Measurements from ENCODE around the gene SETMAR. TPM values are rescaled to one million over a fixed set of nuclear protein-coding genes. Genes with fewer than 3 reads are reported as not detected.

The SETMAR gene
- total and polyA plus RNA-seq, 2 of the 13 experiments (the other 11 are each of a cell fraction or from before 2014, with no cell fraction given), result 7.0 to 16.7 TPM

DNA sequence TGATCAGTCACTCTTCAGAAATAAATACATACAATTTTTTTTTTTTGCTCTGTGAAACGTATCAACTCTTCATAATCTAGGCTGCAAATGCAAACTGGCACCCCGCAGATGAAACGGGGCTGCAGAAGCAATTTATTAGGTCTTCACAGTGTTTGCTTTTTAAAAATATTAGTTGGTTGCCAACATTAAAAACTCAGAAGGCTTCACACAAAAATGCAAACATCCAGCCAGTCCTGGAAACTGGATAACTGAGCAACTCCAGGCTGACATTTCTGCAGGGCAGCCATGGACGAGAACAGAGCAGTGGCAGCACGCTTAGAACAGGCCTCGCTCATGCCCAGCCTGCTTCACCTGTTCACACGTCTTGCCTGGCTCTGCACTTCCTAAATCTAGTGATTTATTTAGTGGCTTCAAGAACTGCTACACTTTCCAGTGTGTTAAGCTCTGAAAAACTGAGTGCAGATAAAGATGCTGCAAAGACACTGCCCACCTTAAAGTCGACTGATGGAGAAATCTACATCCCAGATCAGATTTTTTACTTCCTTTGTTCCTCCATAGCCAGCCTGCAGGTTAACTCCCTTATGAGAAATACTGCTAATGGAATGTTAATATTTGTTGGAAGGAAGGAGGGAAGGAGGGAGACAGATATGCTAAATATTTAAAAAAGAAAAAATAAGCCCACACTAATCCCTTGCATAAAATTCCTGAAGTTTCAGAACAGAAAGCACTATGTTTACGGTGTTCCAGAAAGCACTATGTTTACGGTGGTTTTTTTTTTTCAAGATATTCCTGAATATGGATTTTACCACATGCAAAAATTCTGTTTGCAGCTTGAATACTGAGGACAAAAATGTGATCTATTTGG is 53.6 kb downstream of the SETMAR start:
- Histone ChIP-seq H2AFZ (ENCODE audit: low read length) (no peak overlapping the region), H3K4me1 (ENCODE audit: insufficient read depth, low read length) (peaks cover 22% of the 10 kb centered on the region), H3K36me3 (replicated peaks in 1 of 2; ENCODE audit: control insufficient read depth in 1 of 2, insufficient read depth in 2 of 2, low read length in 2 of 2) (peaks cover 0 to 7% of the 10 kb centered on the region in 2 experiments; a peak in 2 of 5 replicates), H3K79me2 (ENCODE audit: insufficient read depth, low read length) (no peaks in the 10 kb centered on the region), H4K20me1 (ENCODE audit: insufficient read depth, low read length) (no peaks in the 10 kb centered on the region), H3K9ac (ENCODE audit: insufficient read depth, low read depth, low read length) (no peak overlapping the region), H3K9me3 (ENCODE audit: low read length) (no peaks in the 10 kb centered on the region), H3K27me3 (ENCODE audit: control insufficient read depth in 1 of 2, insufficient read depth in 2 of 2, low read length in 2 of 2) (no peaks in the 10 kb centered on the region), H3K27ac (ENCODE audit: extremely low read length, insufficient read depth, low read length) (no peak overlapping the region), H3K4me3 (replicated peaks in 1 of 3; ENCODE audit: insufficient read depth in 1 of 3, low read depth in 2 of 3, low read length in 3 of 3) (no peak overlapping the region), H3K4me2 (ENCODE audit: low read depth, low read length) (no peak overlapping the region)
- ChIA-PET POLR2A (no interaction called here), CTCF (ENCODE audit: low intra/inter-chr PET ratio, low total read pairs) (no interaction called here)
- in situ Hi-C loops (cut with HindIII; ENCODE audit: extremely low pct_ligation_motif_present, low pct_unique_long_range_greater_than_20kb), result loop anchor here (10.0 kb wide), 1 partner anchor 218 kb away; no protein-coding TSS in a partner anchor
- ATAC-seq (no peak), DNase-seq (ENCODE audit: low spot score) (no peak), FAIRE-seq (no peak)
- 95% methylated on average over 10 of the region's 10 CpGs for WGBS (ENCODE audit: low lambda C conversion rate)
- no peak for TF ChIP-seq KLF6 (CRISPR knock-in tag; IDR thresholded peaks at IDR 0.05)
- TF ChIP-seq SOX6 (IDR thresholded peaks at IDR 0.05), result no peak
- no peak for TF ChIP-seq SOX6 (CRISPR knock-in tag; IDR thresholded peaks at IDR 0.05)
- no peak for TF ChIP-seq SRF (IDR thresholded peaks at IDR 0.05; ENCODE audit: low read depth, low read length)
- TF ChIP-seq ZNF703 (CRISPR knock-in tag; IDR thresholded peaks at IDR 0.05; ENCODE audit: borderline replicate concordance), result no peak
- no peak for TF ChIP-seq U2AF2 (IDR thresholded peaks at IDR 0.05; ENCODE audit: low read depth, low read length)
- TF ChIP-seq PHF21A (CRISPR knock-in tag; IDR thresholded peaks at IDR 0.05), result no peak
- intact Hi-C loops (cut with micrococcal nuclease; ENCODE audit: unreplicated experiment), result loop anchor here (5.0 kb wide), 1 partner anchor 136 kb away; the partner anchor contains the start of gene ITPR1
- BruUV-seq (replicated peaks), result no TSS peak

DNA sequence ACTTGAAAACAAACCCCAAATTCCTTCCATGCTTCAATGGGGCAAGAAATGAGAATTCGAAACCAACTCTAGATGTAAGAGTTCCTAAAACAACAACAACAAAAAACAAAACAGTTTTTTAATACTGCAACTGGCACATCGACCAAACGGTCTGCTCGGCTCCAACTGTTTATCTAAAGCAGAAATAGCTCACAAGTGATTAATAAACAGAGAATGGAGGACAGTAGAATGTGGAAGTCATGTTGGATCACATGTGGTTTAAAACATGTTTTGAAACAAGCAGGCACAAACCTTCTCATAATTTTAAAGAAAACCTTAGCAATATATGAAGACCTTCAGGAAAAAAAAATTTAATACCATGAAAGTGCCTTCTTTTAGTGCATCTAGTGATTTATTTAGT is 55.1 kb downstream of the SETMAR start:
- ATAC-seq (no peak), FAIRE-seq (no peak), DNase-seq (ENCODE audit: low spot score) (no peak)
- no peaks in the 10 kb centered on the region for H3K9me3 ChIP-seq (ENCODE audit: low read length)
- no peak overlapping the region for H3K9ac ChIP-seq (ENCODE audit: insufficient read depth, low read depth, low read length)
- CTCF ChIA-PET (ENCODE audit: low intra/inter-chr PET ratio, low total read pairs), result no interaction called here
- H3K79me2 ChIP-seq (ENCODE audit: insufficient read depth, low read length), result no peaks in the 10 kb centered on the region
- H3K4me1 ChIP-seq (ENCODE audit: insufficient read depth, low read length), result peaks cover 22% of the 10 kb centered on the region
- H3K27ac ChIP-seq (ENCODE audit: extremely low read length, insufficient read depth, low read length), result no peak overlapping the region
- 99% methylated on average over 4 of the region's 4 CpGs for WGBS (ENCODE audit: low lambda C conversion rate)
- H3K27me3 ChIP-seq (ENCODE audit: control insufficient read depth in 1 of 2, insufficient read depth in 2 of 2, low read length in 2 of 2), result no peaks in the 10 kb centered on the region
- TF ChIP-seq, protein P1, sequence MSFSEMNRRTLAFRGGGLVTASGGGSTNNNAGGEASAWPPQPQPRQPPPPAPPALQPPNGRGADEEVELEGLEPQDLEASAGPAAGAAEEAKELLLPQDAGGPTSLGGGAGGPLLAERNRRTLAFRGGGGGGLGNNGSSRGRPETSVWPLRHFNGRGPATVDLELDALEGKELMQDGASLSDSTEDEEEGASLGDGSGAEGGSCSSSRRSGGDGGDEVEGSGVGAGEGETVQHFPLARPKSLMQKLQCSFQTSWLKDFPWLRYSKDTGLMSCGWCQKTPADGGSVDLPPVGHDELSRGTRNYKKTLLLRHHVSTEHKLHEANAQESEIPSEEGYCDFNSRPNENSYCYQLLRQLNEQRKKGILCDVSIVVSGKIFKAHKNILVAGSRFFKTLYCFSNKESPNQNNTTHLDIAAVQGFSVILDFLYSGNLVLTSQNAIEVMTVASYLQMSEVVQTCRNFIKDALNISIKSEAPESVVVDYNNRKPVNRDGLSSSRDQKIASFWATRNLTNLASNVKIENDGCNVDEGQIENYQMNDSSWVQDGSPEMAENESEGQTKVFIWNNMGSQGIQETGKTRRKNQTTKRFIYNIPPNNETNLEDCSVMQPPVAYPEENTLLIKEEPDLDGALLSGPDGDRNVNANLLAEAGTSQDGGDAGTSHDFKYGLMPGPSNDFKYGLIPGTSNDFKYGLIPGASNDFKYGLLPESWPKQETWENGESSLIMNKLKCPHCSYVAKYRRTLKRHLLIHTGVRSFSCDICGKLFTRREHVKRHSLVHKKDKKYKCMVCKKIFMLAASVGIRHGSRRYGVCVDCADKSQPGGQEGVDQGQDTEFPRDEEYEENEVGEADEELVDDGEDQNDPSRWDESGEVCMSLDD (CRISPR knock-in tag; IDR thresholded peaks at IDR 0.05; ENCODE audit: borderline replicate concordance), result no peak
- no peak for TF ChIP-seq RAD21 (CRISPR knock-in tag; IDR thresholded peaks at IDR 0.05)
- no peak overlapping the region for H3K4me2 ChIP-seq (ENCODE audit: low read depth, low read length)
- POLR2A ChIA-PET, result no interaction called here
- in situ Hi-C loops (cut with HindIII; ENCODE audit: extremely low pct_ligation_motif_present, low pct_unique_long_range_greater_than_20kb) (loop anchor here (10.0 kb wide), 1 partner anchor 217 kb away; no protein-coding TSS in a partner anchor), intact Hi-C loops (cut with micrococcal nuclease; ENCODE audit: unreplicated experiment) (loop anchor here (5.0 kb wide), 1 partner anchor 134 kb away; the partner anchor contains the start of gene ITPR1)
- H3K36me3 ChIP-seq (replicated peaks in 1 of 2; ENCODE audit: control insufficient read depth in 1 of 2, insufficient read depth in 2 of 2, low read length in 2 of 2), result peaks cover 0 to 11% of the 10 kb centered on the region in 2 experiments; a peak in 2 of 5 replicates
- H4K20me1 ChIP-seq (ENCODE audit: insufficient read depth, low read length), result no peaks in the 10 kb centered on the region
- no peak overlapping the region for H2AFZ ChIP-seq (ENCODE audit: low read length)
- no TSS peak for BruUV-seq (replicated peaks)
- no peak overlapping the region for H3K4me3 ChIP-seq (replicated peaks in 1 of 3; ENCODE audit: insufficient read depth in 1 of 3, low read depth in 2 of 3, low read length in 3 of 3)
